ENCODE measurements around the gene IRF7.
A peak's percentile ranks its signal among the peaks of the same experiment; 100 is the strongest.

Gene IRF7

DNA sequence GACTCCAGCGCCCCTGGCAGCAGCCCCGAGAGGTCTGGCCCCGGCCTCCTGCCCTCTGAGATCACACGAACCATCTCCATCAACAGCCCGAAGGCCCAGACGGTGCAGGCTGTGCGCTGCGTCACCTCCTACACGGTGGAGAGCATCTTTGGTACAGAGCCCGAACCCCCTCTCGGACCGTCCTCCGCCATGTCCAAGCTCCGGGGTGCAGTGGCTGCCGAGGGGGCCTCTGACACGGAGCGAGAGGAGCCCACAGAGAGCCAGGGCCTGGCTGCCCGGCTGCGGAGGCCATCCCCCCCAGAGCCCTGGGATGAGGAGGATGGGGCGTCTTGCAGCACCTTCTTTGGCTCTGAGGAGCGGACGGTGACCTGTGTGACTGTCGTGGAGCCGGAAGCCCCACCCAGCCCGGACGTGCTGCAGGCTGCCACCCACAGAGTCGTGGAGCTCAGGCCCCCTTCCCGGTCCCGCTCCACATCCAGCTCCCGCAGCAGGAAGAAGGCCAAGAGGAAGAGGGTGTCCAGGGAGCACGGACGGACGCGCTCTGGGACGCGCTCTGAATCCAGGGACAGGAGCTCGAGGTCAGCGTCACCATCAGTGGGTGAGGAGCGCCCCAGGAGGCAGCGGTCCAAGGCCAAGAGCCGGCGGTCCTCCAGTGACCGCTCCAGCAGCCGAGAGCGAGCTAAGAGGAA lies 7.6 kb downstream of the IRF7 start:
- DNase-seq (ENCODE audit: low read depth in 2 of 2) = no peak

DNA sequence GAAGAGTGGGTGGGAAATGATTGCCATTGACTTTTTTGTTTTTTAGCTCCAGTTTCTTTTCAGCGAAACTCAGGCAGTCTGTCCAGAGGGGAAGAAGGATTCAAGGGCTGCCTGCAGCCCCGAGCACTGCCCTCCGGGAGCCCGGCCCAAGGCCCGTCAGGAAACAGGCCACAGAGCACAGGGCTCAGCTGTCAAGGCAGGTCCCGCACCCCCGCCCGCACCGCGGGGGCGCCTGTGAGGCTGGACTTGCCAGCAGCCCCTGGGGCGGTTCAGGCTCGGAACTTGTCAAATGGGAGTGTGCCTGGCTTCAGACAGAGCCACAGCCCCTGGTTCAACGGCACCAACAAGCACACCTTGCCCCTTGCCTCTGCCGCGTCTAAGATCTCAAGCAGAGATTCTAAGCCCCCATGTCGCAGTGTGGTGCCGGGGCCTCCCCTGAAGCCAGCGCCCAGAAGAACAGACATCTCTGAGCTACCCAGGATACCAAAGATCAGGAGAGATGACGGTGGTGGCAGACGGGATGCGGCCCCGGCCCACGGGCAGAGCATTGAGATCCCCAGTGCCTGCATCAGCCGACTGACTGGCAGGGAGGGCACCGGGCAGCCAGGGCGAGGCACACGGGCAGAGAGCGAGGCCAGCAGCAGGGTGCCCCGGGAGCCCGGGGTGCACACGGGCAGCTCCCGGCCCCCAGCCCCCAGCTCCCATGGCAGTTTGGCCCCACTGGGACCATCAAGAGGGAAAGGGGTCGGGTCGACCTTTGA lies 8.6 kb downstream of the IRF7 start:
- no peak for DNase-seq (ENCODE audit: low read depth in 2 of 2)

DNA sequence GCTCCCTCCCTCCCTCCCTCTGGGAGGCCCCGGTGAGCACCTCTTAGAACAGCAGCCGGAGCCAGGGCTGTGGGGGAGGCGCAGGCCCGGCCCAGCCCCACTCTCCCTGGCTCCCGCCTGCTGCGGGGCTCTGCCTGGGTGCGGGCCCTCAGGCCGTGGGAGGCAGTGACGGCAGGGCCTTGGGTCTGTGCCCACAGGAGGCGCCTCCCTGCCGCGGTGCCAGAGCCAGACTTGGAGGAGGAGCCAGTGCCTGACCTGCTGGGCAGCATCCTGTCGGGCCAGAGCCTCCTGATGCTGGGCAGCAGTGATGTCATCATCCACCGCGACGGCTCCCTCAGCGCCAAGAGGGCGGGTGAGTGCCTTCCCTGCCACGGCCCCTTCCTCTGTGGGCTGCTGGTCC lies 9.5 kb downstream of the IRF7 start:
- no peak for DNase-seq (ENCODE audit: low read depth in 2 of 2)

GRCh38 chr11:605286-606129 lies 10.2 kb downstream of the IRF7 start:
- DNase-seq (ENCODE audit: low read depth in 2 of 2) = no peak

DNA sequence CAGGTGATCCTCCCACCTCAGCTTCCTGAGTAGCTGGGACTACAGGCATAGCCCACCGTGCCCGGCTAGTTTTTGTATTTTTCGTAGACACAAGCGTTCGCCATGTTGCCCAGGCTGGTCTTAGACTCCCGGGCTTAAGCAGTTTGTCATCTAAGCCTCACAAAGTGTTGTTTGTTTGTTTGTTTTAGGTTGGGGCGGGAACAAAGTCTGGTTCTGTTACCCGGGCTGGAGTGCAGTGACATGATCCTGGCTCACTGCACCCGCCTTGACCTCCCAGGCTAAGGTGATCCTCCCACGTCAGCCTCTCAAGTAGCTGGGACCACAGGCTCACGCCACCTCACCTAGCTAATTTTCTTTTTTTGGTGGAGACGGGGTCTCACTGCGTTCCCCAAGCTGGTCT lies 12.6 kb downstream of the IRF7 start:
- no peak for DNase-seq (ENCODE audit: low read depth in 2 of 2)

GRCh38 chr11:601573-602245 lies 14.0 kb downstream of the IRF7 start:
- DNase-seq (ENCODE audit: low read depth in 2 of 2) = no peak

- DNase-seq (ENCODE audit: low read depth in 2 of 2) = no peak
Measured at GRCh38 chr11:598005-598680, 17.6 kb downstream of the IRF7 start.

DNA sequence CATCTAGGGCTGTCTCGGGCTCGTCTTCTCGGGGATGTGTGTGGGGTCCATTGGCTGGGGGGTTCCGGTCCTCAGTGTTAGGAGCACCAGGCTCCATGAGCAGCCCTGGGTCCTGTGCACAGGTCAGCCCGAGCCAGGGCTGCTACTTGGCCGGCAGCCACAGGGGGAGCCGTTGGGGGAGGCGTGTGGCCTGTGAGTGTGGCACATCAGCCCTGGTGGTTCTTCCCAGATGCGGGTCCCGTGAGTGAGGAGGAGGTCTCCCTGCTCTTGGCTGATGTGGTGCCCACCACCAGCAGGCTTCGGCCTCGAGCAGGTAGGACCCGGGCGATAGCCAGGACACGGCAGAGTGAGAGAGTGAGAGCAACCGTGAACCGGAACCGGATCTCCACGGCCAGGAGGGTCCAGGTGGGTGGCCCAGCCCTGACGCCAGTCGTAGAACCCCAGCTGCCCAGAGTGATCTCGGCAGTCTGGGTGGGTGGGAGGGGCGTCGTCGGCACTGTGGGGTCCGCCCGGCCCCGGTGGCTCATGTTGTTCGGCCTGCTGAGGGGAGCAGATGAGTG lies 18.5 kb downstream of the IRF7 start:
- no peak for DNase-seq (ENCODE audit: low read depth in 2 of 2)

DNA sequence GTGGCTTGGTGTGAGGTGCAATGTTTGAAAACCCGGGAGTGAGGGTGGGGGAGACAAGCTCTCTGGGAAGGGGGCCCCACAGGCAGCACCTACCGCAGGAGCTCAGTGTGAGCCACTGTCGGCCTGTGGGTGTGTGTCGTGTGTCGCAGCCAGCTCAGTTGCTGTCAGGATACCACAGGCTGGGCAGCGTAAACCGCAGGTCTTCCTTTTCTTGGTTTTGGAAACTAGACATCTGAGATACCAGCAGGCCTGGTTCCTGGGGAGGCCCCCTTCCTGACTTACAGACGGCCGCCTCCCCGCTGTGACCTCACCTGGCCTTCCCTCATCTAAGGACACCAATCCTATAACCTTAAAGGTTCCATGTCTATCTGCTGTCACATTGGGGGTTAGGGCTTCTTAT lies 19.4 kb downstream of the IRF7 start:
- no peak for DNase-seq (ENCODE audit: low read depth in 2 of 2)

- DNase-seq (ENCODE audit: low read depth in 2 of 2) = no peak
Measured at GRCh38 chr11:595400-595799, 20.4 kb downstream of the IRF7 start.

GRCh38 chr11:593347-593746 lies 22.4 kb downstream of the IRF7 start:
- no peak for DNase-seq (ENCODE audit: low read depth in 2 of 2)

DNA sequence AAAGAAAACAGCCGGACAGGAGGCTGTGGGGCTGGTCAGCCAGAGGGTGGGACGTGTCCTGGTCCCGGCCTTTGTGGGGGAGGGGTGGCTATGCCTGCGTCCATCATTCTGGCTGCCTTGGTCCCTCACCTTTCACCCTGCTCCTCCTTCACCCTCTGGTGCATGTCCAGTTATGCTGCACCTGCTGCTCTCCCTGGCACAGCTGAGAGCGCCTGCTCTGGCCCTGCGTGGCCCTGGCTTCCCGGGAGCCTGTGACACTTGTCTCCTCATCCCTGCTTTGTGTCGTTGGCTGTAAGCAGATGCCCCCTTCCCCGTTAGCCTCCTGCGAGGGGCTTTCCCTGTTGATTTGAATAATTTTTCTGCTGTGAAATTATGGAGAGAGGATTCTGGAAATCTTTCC lies 22.8 kb downstream of the IRF7 start:
- no peak for DNase-seq (ENCODE audit: low read depth in 2 of 2)

GRCh38 chr11:592501-592900 lies 23.2 kb downstream of the IRF7 start:
- DNase-seq (ENCODE audit: low read depth in 2 of 2) = no peak

GRCh38 chr11:590997-591396 lies 24.8 kb downstream of the IRF7 start:
- DNase-seq (ENCODE audit: low read depth in 2 of 2) = no peak

GRCh38 chr11:589798-590197 lies 26.0 kb downstream of the IRF7 start:
- DNase-seq (ENCODE audit: low read depth in 2 of 2) = no peak

GRCh38 chr11:587978-588380 lies 27.8 kb downstream of the IRF7 start:
- peak; percentile 51 to 56 for DNase-seq (ENCODE audit: low read depth in 2 of 2)

- DNase-seq (ENCODE audit: low read depth in 2 of 2) = no peak
Measured at GRCh38 chr11:587546-587945, 28.2 kb downstream of the IRF7 start.

GRCh38 chr11:586376-587316 lies 29.1 kb downstream of the IRF7 start:
- no peak for DNase-seq (ENCODE audit: low read depth in 2 of 2)

DNA sequence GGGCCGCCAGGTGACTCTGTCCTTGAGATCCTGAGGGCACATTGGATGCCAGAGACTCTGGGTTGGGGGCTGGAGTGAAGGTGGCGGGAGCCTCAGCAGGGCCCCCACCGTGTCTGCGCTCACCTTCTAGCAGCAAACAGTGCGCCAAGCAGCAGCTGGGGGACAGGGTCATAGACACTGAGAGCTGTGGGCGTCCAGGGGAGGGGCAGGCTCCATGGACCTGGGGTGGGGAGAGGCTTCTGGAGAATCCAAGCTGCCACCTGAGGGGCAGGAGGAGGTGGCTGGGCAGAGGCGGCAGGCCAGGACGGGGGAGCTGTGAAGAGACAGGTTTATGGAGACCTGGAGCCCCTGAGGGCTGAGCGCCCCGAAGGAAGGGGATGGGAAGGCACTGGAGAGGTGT lies 31.5 kb downstream of the IRF7 start:
- DNase-seq (ENCODE audit: low read depth in 2 of 2) = no peak

DNA sequence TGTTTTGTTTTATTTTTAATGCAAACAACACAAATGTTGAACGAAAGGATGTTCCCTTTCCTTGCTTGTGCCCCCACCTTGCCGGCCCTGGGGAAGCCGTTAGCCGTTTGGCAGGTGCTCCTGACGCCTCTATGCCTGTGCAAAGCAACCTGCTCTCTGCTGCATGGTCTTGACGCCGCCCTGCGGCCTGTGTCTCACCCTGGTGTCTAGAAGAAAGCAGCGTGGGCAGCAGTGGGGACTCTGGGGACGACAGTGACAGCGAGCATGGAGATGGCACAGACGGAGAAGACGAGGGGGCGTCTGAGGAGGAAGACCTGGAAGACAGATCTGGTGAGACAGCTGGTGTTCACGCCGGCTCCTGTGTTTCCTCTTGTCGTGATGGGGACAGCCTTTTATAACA lies 34.0 kb downstream of the IRF7 start:
- no peak for DNase-seq (ENCODE audit: low read depth in 2 of 2)

All from stimulated activated CD4-positive, alpha-beta T cell treated with anti-CD3 and anti-CD28 coated beads, Interleukin-4, amount 100 ng/mL, for 48 hours (primary cell).